Muscle of arm (tissue), 12 donors: ENCODE measurements around the gene KCNRG. TPM values are rescaled to one million over a fixed set of nuclear protein-coding genes. Genes with fewer than 3 reads are reported as not detected.
"Not testable (repeated sequence)": the region's sequence is repeated elsewhere in the genome, so short reads cannot be mapped to it uniquely, and the experiment has no call there.

Source experiments
- DNase-seq: peaks from one replicate; pipeline ENCODE4 v3.0.0-alpha.2; 2013
- polyA plus RNA-seq, 12 donors: library from polyadenylated mRNA; unstranded; fragments of 120-200 nt; gene quantifications; one replicate each; pipeline ENCODE4 v1.2.1, GENCODE V29; 2013; ENCODE audit not compliant: insufficient read length in 12 of 12

KCNRG gene
- polyA plus RNA-seq, 12 donors, result 0.38 to 1.7 (median 1.1) TPM; not detected in 2

DNA sequence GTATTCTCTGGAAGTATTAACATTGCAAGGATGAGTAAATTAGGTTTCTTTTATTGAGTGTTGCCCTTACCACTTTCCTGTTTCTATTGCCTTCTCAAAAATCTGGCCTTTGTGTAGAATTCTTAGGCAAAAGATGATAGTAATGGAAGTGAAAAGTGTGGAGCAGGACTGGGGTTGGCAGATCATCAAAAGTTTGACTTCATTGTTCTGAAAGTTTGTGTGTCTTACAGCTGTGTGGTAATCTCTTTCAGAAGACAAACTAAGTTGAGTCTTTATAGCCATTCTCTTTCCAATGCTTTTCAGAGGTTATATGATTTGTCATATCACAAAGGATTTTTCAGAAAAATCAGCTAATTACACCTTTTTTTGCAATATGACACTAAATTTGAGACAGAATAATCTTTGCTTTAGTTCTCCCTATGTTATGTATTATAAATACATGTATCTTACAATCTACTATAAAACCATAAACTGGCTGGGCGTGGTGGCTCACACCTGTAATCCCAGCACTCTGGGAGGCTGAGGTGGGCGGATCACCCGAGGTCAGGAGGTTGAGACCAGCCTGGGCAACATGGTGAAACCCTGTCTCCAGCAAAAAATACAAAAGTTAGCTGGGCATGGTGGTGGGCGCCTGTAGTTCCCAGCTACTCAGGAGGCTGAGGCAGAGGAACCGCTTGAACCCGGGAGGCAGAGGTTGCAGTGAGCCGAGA is 8.7 kb upstream of the KCNRG start:
- DNase-seq, result no peak

DNA sequence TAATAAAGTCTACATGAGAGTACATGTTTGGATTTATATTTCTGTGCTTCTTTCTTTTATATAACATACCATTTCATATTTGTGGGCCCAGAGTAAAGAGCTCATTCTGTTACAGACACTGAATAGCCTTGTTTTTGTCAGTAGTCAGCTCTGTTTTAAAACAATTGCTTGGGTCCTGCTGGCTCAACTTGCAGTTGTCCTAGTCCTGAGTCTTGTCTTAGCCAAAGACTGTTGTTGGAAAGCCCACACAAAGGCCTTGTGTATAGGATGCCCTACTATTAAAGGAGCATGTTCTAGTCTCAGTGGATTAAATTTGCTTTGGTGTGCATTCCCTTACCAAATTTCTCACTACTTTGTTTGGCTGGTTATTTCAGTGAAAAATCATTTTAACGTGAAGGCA is 3.8 kb upstream of the KCNRG start:
- DNase-seq, result no peak

DNA sequence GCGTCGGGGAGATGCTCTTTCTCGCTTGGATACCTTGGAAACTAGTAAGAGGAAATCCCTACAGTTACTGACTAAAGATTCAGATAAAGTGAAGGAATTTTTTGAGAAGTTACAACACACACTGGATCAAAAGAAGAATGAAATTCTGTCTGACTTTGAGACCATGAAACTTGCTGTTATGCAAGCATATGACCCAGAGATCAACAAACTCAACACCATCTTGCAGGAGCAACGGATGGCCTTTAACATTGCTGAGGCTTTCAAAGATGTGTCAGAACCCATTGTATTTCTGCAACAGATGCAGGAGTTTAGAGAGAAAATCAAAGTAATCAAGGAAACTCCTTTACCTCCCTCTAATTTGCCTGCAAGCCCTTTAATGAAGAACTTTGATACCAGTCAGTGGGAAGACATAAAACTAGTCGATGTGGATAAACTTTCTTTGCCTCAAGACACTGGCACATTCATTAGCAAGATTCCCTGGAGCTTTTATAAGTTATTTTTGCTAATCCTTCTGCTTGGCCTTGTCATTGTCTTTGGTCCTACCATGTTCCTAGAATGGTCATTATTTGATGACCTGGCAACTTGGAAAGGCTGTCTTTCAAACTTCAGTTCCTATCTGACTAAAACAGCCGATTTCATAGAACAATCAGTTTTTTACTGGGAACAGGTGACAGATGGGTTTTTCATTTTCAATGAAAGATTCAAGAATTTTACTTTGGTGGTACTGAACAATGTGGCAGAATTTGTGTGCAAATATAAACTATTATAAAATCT is 2.7 kb upstream of the KCNRG start:
- DNase-seq, result no peak

DNA sequence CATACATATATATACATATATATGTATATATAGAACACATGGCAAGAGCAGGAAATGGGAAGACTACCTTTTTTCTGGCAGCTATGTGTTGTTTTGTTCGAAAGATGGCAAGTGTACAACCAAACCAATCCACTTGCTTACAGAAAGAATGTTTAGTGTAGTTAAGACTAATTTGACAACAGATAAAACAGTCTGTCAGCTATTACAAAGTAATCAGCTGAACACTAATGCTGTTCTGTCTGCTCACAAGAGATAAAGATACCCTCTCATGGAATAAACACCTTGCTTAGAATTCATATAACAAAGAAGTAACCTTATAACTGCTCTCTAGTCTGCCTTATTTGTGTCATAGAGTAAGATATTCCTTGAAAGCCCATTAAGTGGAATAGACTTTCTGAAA is 858 bp upstream of the KCNRG start:
- no peak for DNase-seq

DNA sequence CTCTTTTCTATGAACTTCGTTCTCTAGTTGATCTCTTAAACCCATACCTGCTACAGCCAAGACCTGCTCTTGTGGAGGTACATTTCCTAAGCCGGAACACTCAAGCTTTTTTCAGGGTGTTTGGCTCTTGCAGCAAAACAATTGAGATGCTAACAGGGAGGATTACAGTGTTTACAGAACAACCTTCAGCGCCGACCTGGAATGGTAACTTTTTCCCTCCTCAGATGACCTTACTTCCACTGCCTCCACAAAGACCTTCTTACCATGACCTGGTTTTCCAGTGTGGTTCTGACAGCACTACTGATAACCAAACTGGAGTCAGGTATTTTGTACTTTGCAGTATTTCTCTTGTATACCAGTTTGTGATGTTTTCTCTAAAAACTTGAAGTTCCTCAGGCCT is 506 bp downstream of the KCNRG start:
- no peak for DNase-seq

DNA sequence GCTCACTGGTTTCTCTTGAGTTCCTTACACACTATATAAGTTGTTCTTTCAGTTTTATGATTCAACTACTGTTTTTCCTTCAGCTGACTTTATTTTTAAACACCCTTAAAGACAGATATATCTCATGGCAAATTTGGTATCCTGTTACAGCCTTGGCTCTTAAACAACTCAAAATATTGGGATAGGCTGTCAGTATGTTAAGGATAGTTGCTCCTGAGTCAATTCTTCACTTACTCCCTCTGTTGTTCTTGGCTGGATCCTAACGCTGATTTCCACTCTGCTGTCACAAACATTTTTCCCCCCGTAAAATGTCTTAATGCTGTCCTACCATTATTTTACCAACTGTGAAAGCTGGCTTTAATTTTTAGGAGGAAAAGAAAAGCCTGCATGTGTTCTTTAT is 1.2 kb downstream of the KCNRG start:
- no peak for DNase-seq

DNA sequence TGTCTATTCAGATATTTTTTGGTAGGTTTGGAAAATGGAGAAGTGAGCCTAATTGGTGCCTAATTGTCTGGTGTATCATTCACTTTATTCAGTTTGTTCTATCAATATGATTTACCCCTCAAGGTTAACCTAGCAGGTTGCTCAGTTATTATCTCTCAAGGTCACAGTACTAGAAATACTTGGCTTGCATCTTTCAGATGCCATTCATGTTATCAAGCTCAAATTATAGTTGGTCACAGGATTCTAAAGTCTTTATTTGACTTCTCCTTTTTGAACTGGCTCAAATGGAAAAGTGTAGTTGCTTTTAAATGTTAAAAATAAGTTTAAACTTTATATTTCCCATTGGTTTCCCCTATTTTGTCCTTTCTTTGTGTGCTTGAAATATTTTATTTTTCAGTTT is 2.6 kb downstream of the KCNRG start:
- DNase-seq, result no peak

DNA sequence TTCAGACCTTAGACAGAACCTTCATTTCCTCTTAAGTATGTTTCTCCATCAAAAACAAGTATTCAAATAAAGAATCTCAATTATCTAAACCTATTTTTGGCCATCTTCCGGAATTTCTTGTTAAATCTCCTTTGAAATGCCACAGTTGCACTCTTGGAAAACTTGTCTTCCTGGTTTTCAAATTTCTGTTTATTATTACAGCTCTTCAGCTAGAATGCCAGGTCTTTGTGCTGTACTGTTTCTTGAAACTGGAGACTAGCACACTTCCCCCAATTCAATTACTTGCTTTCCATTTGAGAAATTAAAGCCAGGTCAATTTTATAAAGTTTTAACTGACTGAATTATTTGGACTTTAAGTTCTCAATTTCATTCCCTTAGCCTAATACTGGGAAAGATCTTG is 10.2 kb downstream of the KCNRG start:
- DNase-seq, result no peak

DNA sequence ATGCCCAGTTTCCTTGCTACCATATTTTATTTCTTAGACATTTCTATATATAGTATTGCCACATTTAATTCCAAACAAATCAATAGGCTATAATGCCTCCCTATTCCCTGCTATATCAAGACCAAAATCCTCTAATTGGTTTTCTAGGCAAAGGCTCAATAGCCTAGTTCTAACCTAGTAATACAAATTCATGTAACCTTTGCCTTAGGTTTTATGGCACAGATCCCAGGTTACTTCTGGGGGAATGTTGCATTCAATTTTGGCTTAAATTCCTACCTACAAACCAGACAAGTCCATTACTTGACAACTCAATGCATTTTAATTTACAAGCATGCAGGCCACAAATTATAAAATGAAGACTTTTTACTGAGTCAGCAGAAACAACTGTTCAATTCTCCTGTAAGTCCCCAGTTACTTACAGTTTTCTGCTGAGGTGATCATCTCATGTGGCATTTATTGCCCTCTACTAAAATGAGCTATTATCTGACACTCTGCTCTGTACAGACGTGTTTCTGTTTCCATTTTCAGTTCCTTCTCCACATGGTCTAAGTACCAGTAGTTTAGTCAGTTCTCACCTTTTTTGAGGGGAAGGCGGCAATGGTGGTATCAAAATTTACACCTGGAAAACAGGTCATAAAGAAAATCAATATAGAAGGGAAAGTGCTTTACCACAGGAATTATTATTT is 11.7 kb downstream of the KCNRG start:
- no peak for DNase-seq

DNA sequence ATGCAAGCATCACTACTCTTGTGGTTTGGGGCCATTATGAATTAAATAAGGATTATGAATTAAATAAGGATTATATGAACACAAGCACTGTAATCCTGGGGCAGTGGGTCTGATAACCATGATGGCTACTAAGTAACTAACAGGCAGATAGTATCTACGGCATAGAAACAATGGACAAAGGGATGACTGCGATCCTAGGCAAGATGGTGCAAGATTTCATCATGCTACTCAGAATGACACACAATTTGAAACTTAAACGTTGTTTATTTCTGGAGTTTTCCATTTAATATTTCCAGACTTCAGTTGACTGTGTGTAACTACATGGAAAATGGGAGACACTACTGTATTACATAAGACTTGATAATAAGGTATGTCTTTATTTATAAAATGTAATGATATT is 15.1 kb downstream of the KCNRG start:
- no peak for DNase-seq

DNA sequence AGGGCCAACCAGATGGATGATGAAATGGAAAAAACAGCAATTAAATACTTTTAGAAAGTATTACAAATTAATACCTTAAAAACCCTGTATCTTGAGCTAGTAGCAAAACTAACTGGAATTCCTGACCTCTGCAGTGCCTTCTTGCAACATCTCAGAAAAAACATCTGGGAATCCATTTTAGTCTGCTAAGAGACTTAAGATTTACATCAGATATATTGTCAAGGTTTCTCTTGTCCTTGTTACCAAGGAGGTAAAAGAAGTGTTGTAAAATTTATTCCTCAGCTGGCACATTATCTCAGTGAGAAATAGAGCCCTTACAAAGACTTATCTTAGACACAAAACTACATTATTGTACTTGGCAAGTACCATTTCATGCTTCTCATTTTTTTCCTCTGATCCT is 18.5 kb downstream of the KCNRG start:
- no peak for DNase-seq

DNA sequence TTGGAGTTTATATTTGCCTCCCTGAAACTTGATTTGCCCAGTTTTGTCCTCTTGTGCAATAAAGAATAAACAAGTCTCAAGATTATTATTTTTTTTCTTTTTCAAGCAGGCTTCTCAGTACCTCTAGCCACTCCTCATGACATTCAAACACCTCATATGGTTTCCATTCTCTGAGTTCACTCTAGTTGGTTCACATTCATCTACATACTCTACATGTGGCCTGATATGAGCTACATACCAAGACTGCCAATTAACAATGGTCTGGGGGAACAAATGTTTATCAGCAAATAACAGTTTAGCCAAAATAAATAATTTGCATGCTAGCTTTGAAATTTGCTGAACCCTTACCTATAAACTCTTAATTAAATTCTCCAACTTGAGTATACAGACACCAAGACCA is 22.5 kb downstream of the KCNRG start:
- DNase-seq, result no peak

DNA sequence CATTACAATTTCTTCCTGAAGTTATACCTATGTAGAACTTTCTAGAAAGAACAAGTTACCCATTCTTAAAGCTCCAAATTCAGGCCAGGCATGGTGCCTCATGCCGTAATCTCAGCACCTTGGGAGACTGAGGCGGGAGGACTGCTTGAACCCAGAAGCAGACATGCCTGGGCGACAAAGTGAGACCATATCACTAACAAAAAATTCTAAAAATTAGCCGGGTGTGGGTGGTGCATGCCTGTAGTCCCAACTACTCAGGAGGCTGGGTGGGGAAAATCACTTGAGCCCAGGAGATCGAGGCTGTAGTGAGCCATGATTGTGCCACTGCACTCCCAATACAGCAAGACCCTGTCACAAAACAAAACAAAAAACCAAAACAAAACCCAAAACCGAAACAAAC is 23.0 kb downstream of the KCNRG start:
- DNase-seq, result no peak

DNA sequence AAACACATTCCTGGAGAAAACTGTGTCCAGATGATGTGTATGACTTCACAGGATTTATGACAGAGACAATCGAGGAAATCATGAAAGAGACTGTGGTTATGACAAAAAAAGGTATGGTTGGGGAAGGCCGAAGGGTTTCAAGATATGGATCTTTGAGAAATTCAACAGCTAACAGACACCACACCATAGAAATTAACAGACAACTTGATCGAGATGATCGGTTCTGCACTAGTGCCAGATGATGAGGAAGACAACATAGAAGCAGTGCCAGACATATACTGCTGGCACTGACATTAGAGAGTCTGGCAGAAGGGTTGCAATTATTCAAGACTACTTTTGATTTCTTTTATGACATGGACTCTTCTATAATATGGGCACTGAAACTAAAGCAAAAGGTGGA is 37.2 kb downstream of the KCNRG start:
- DNase-seq, result no peak

DNA sequence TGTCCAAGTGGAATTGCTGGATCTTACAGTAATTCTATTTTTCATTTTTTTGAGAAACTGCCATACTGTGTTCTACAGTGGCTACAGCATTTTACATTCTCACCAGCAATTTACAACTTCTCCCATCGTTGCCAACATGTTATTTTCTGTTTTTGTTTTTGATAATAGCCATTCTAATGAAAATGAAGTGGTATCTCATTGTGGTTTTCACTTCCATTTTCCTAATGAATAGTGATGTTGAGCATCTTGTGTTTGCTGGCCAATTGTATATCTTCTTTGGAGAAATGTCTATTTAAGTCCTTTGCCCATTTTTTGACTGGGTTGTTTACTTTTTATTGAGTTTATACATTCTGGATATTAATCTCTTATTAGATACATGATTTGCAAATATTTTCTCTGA is 38.6 kb downstream of the KCNRG start:
- DNase-seq, result no peak

DNA sequence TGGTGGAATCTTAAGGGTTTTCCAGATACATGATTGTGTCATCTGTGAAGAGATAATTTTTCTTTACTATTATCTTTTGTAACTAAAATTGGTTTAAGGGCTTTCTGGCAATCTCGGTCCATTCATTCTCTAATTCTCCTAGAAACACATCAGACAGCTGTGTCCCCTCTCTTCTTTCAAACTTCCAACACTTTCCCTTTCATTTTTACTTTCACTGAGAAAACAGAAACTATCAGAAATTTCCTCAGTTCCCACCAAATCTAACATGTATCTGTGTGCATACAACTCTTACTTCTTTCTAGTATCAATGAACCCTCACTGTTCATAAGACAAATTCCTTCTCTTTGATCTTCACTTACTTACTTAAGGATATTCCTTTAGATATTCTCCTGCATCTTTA is 40.2 kb downstream of the KCNRG start:
- no peak for DNase-seq

DNA sequence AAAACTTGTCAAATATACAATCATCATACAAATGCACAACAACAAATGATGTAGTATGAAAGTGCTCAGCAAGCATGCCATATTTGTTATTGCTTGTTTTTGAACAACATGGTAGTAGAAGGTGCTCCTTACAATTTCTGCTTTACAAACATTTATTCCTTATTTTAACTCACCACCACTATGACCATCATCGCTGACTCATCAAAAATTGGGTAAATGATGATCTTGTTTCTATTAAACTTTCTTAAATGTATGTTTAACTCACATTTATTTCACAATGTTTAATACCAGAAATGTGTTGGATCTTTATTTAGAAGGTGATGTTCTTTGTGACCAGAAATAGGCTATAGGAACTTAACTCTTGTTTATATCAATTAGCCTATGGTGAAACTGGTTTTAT is 45.5 kb downstream of the KCNRG start:
- no peak for DNase-seq

DNA sequence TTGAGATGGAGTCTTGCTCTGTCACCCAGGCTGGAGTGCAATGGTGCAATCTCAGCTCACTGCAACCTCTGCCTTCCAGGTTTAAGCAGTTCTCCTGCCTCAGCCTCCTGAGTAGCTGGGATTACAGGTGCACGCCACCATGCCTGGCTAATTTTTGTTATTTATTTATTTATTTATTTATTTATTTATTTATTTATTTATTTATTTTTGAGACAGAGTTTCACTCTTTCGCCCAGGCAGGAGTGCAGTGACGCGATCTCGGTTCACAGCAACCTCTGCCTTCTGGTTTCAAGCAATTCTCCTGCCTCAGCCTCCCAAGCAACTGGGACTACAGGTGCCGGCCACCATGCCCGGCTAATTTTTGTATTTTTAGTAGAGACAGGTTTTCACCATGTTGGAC is 47.1 kb downstream of the KCNRG start:
- DNase-seq, result not testable (repeated sequence)

DNA sequence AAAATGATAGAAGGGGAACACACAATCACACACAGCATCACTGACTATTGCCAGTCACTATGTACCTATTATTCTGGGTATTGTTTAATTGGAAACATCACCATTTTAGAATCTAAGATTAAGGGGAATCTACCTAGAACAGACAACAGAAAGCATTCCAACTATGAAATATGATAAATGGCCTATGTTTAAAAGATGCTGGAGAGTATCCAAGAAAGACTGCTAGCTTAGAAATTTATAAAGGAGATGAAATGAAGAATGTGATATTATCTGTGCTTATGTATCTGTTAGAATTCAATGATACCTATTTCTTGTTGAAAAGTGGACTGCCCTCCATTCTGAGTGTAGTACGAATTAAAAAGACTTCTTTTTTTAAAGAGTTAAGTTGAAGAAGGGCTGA is 50.5 kb downstream of the KCNRG start:
- DNase-seq, result no peak

DNA sequence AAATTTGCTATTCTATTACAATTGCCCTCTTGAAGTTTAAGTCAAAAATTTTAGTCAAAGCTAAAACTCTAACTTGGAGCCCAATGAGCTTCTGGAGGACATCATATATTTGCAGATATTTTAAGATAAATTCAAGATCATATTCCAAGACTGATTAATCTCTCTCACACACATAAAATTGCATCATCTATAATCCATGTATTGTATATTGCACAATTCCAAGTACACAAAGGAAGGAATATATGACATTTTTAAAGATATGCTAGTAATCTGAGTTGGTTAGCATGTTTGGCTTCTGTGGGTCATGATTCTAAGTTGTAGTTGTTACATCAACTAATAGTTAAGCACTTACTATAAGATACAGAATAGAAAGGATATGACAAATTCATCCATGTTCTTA is 53.3 kb downstream of the KCNRG start:
- no peak for DNase-seq

DNA sequence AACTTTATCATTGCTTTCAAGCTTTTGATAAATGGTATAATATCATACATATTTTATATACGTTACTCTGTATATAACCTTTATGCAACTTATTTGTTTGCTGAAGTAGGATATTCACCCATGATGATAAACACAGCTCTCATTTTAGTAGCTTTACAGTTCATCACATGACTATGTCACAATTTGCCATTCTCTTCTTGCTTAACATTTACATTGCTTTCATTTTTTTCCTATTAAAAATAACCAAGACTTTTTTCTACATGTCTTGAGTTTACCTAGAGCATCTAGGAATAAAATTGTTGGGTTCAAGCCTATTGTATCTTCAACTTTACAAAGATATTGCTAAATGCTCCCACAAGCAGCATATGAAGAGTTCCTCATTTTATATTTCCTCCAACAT is 54.0 kb downstream of the KCNRG start:
- DNase-seq, result no peak

DNA sequence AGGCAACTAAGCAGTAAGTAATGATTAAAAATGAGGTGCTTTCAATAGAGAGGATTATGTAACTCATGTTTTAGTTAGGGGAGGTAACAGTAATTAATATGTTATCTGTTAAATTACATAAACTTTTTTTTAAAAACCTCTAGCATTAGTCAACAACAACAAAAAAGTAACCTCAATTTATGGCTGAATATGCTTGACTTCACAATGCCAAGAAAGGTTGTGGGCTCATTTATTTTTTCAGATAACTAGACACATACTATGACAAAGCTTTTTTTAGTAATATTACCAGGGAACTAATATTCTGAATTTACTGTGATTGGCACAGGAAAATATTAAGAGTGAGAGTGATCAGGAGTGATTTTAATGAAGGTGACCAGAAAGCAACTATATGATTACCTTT is 54.9 kb downstream of the KCNRG start:
- DNase-seq, result no peak
